Stomach (tissue), 9 donors: ENCODE data around the gene PANK2. TPM values are rescaled to one million over a fixed set of nuclear protein-coding genes. Genes with fewer than 3 reads are reported as not detected.

Source experiments
- DNase-seq, 2 donors: peaks; one replicate each; pipeline versions ENCODE4 v3.0.0 to v3.0.0-alpha.2; 2013 to 2019
- H3K27ac ChIP-seq, 5 donors: fragments of 200-600 bp in 4 of 5; sonication (generic) in 4 of 5; one replicate each; pipeline ENCODE4 v1.5.1; 2013 to 2019; ENCODE audit warnings: mild to moderate bottlenecking in 1 of 5, moderate library complexity in 1 of 5
- H3K27me3 ChIP-seq, 3 donors: fragments of 200-600 bp; sonication (generic); one replicate each; pipeline ENCODE4 v1.5.1; 2017 to 2019; ENCODE audit warnings: mixed run types in 1 of 3
- H3K36me3 ChIP-seq, 4 donors: fragments of 200-600 bp; sonication (generic); 1 replicate in 3 of 4; 2 replicates in 1 of 4; pipeline ENCODE4 v1.5.1; 2016 to 2019
- H3K4me1 ChIP-seq, 4 donors: fragments of 200-600 bp; sonication (generic); one replicate each; pipeline ENCODE4 v1.5.1; 2016 to 2019
- H3K4me3 ChIP-seq, 4 donors: fragments of 200-600 bp; sonication (generic) in 3 of 4; one replicate each; pipeline ENCODE4 v1.5.1; 2016 to 2019; ENCODE audit warnings: mild to moderate bottlenecking in 1 of 4
- H3K9me3 ChIP-seq, 4 donors: fragments of 200-600 bp; sonication (generic); one replicate each; pipeline ENCODE4 v1.5.1; 2016 to 2019
- CTCF ChIP-seq, 7 experiments: fragments of 450-650 bp in 4 of 7; fragments of 200-600 bp in 3 of 7; sonication (generic) in 3 of 7; IDR thresholded peaks; one replicate each; pipeline ENCODE4 v1.5.1; 2016 to 2019; ENCODE audit warnings: antibody characterized with exemption in 7 of 7, control low read depth in 2 of 7, mild to moderate bottlenecking in 1 of 7
- EP300 ChIP-seq: sonication (generic); formaldehyde crosslinking; IDR thresholded peaks from one replicate; pipeline ENCODE4 v1.6.1; 2017; ENCODE audit warnings: antibody characterized with exemption
- POLR2A ChIP-seq, 4 donors: fragments of 450-650 bp; IDR thresholded peaks; one replicate each; pipeline ENCODE4 v1.6.1; 2016; ENCODE audit warnings: antibody characterized with exemption in 4 of 4, control low read depth in 2 of 4, mild to moderate bottlenecking in 1 of 4, moderate library complexity in 1 of 4
- POLR2AphosphoS5 ChIP-seq, 3 donors: sonication (generic); formaldehyde crosslinking; IDR thresholded peaks; one replicate each; pipeline ENCODE4 v1.6.1; 2016; ENCODE audit warnings: antibody characterized with exemption in 3 of 3
- WGBS, 5 donors: extraction: QIAGEN DNeasy Blood & Tissue Kit in 3 of 5; methylation state at CpG; one replicate each; pipeline versions ENCODE4 v1.1.5 to v1.1.7; 2013 to 2018; 5-methylcytosine and 5-hydroxymethylcytosine counted together
- intact Hi-C: fragments of 100-400 bp; cut with DNase I; formaldehyde crosslinking; loops from one replicate; pipeline ENCODE4 v1.15.1; 2023; ENCODE audit warnings: low total_unique reads
- polyA plus RNA-seq, 3 donors: library from polyadenylated mRNA; stranded (reverse); fragments of 200-250 nt; gene quantifications; one replicate each; pipeline ENCODE4 v1.2.3, GENCODE V29; 2013
- total RNA-seq, 5 donors: library from RNA; depleted of rRNA; stranded (reverse); fragments of >200 nt; gene quantifications; one replicate each; pipeline versions ENCODE4 v1.1.0 to v1.2.3, GENCODE V29; 2014 to 2016
- donor health status: healthy with polysubstance abuse.
- donor health status: Bipolar disorder and iron deficiency.
- donor health status: healthy.

The PANK2 gene
- total and polyA plus RNA-seq, 8 donors: 8.8 to 68.4 (median 26.8) TPM

- H3K4me3 ChIP-seq: no peak overlapping the region
- no peaks in the 10 kb centered on the region for H3K9me3 ChIP-seq
- H3K4me1 ChIP-seq: no peaks in the 10 kb centered on the region
- intact Hi-C loops: no loop called here
- TF ChIP-seq POLR2A (IDR thresholded peaks at IDR 0.05): no peak
- TF ChIP-seq CTCF (IDR thresholded peaks at IDR 0.05): no peak
- TF ChIP-seq EP300: no peak
- no peak for TF ChIP-seq POLR2AphosphoS5 (IDR thresholded peaks at IDR 0.05)
- WGBS, 5 donors: 85 to 90% (median 89%) methylated on average over 12 to 14 of the region's 14 CpGs
- DNase-seq: no peak
- no peaks in the 10 kb centered on the region for H3K27me3 ChIP-seq
- H3K36me3 ChIP-seq: peaks cover 65 to 99% (median 98%) of the 10 kb centered on the region in 4 donors
- H3K27ac ChIP-seq: no peak overlapping the region
These were observed 23.9 kb upstream of the PANK2 start for GRCh38 chr20:3865152-3865886.

- no peak for DNase-seq
- intact Hi-C loops: no loop called here
- WGBS, 5 donors: 88 to 94% (median 93%) methylated on average over 10 to 14 of the region's 14 CpGs
- Histone ChIP-seq H3K36me3 (peaks cover 60 to 96% (median 95%) of the 10 kb centered on the region in 4 donors), H3K27me3 (no peaks in the 10 kb centered on the region), H3K4me1 (no peaks in the 10 kb centered on the region), H3K27ac (no peak overlapping the region), H3K9me3 (no peaks in the 10 kb centered on the region), H3K4me3 (no peak overlapping the region)
- no peak for TF ChIP-seq POLR2A (IDR thresholded peaks at IDR 0.05)
- TF ChIP-seq POLR2AphosphoS5 (IDR thresholded peaks at IDR 0.05): no peak
- no peak for TF ChIP-seq EP300
- no peak for TF ChIP-seq CTCF (IDR thresholded peaks at IDR 0.05)
These were observed 23.2 kb upstream of the PANK2 start for GRCh38 chr20:3865887-3866407.

GRCh38 chr20:3866464-3866863 lies 22.7 kb upstream of the PANK2 start:
- Histone ChIP-seq H3K4me1 (no peaks in the 10 kb centered on the region), H3K4me3 (no peak overlapping the region), H3K9me3 (no peaks in the 10 kb centered on the region), H3K27ac (no peak overlapping the region), H3K27me3 (no peaks in the 10 kb centered on the region), H3K36me3 (peaks cover 55 to 96% (median 95%) of the 10 kb centered on the region in 4 donors)
- TF ChIP-seq EP300 (no peak), CTCF (IDR thresholded peaks at IDR 0.05) (no peak), POLR2AphosphoS5 (IDR thresholded peaks at IDR 0.05) (no peak), POLR2A (IDR thresholded peaks at IDR 0.05) (no peak)
- intact Hi-C loops: no loop called here
- WGBS, 5 donors: 79 to 84% (median 81%) methylated on average over 3 of the region's 3 CpGs; no CpG with 5 or more reads in 1 of the 5 donors
- no peak for DNase-seq

DNA sequence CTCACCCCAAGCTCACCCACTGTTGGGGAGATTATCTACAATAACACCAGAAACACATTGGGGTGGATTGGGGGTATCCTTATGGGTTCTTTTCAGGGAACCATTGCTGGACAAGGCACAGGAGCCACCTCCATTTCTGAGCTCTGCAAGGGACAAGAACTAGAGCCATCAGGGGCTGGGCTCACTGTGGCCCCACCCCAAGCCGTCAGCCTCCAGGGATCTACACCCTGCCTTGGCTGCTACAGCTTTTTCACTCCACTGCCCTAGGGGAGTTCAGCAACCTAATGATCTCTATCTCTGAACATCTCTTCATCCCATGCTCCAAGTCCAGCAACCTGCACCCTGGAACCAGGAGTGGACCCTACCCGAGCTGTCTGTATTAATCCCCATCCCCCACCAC lies 21.4 kb upstream of the PANK2 start:
- H3K27ac ChIP-seq: no peak overlapping the region
- no peak for DNase-seq
- intact Hi-C loops: no loop called here
- no peaks in the 10 kb centered on the region for H3K4me1 ChIP-seq
- H3K36me3 ChIP-seq: peaks cover 42 to 96% (median 94%) of the 10 kb centered on the region in 4 donors
- H3K9me3 ChIP-seq: no peaks in the 10 kb centered on the region
- H3K27me3 ChIP-seq: no peaks in the 10 kb centered on the region
- TF ChIP-seq EP300 (no peak), POLR2AphosphoS5 (IDR thresholded peaks at IDR 0.05) (no peak), CTCF (IDR thresholded peaks at IDR 0.05) (no peak), POLR2A (IDR thresholded peaks at IDR 0.05) (no peak)
- WGBS, 5 donors: 63 to 100% (median 73%) methylated on average over 1 to 2 of the region's 2 CpGs
- H3K4me3 ChIP-seq: no peak overlapping the region
